HG02588 (cell line): ENCODE data around the gene VGLL3.

Experiments
- ATAC-seq: cut with Tn5 transposase; IDR thresholded peaks from one replicate; pipeline ENCODE4 v1.9.1; 2021; ENCODE audit warnings: mild to moderate bottlenecking, moderate library complexity; ENCODE audit not compliant: unreplicated experiment

The VGLL3 gene

DNA sequence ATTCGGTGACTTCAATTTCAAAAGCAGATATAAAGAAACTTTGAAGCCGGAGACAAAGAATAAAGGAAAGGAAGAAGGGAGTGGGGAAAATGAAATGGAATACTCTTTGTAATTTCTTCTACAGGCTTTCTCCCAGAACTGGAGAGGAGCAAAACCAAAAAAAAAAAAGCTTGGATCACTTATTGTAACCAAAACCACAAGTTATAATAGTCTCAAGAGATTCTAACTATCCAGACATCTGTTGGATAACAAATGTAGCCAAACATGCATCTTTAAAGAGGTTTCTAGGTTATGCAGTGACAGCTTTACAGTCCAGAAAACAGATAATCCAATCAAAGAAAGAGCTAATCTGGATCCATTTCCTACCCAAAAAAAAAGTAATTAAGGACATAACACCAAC, 36.2 kb downstream of the VGLL3 start:
- ATAC-seq = no peak

DNA sequence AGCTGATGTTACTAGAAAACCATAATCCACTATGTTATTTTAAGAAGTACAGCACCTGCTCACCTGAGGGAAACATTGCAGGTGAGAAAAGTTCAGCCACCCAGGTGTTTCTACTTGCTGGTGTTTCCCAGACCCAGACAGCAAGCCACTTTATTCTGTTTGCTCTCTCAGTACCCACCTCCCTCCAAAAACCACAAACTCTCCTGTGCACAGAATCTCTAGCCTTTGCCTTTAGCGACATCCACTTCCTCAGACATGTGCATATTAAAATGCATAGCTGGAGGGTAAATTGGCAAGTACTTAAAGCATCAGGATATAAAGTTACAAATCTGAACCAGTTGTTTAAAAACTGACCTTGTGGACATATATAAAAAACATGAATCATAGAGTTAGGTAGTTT, 36.7 kb downstream of the VGLL3 start:
- ATAC-seq = no peak

DNA sequence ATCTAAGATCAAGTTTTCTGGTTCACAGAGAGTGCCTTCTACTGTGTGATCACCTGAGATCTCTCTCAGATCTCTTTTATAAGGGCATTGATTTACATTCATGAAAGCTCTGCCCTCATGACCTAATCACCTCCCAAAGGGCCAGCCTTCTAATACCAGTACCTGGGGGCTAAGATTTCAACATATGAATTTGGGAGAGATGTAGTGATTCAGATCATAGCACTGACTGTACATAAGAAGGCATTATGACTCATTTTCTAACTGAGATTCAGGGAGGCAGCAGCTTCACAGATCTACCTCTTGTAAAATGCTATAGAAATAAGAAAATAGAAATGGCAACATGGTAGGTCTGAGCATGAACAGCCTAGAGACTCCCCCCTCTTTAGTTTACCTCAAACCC, 39.6 kb downstream of the VGLL3 start:
- no peak for ATAC-seq

DNA sequence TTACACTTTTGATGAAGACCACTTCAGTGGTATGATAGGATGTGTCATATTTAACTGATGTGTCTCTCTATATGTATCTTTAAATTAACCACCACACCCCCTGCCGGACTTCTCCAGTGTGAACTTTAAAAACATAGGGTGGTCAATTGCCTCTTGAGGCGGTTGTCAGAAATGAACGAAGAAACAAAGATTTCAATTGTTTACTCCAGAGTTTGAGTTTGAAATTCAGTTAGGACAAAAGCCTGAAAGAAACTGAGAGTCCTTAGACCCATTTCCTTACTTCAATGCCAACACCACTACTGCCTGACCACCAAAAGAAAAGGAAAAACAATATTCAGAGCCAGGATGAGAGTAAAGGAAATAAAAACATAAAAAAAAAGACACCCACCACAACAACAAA, 40.2 kb downstream of the VGLL3 start:
- ATAC-seq = no peak

DNA sequence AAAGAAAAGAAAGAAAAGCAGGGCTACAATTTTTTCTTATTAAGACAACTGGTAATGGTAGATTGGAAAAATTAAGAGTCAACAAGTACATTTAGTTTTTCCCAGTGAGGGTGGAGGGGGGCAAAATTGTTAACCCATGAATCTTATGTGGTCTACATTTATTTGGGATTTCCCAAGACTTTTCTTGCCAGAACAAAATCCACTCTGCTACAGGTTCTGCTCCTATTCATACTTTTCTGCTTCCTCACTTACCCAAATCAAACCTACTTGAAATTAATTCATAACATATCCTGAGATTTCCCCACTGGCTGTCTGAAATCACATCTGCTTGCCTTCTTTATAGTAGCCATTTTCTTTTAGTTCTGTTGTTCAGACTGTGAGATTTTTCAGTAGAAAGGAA, 41.1 kb downstream of the VGLL3 start:
- ATAC-seq = no peak

DNA sequence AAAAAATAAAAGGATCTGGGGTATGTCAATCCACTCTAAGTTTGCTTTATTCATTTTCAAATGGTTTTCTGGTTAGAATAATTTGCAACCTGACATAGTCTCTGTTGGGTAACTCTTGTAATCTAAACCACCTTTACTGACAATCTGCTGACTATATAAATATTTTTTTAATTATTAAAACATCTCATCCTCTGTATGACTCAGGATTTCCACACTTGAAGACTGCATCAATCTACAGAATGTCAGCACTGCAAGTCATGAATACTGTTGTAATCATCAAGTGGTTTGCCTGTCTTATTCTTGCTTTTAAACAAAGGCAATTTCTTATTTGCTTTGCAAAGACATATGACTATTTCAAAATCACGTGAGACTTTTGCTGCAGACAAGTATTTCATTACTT, 42.1 kb downstream of the VGLL3 start:
- ATAC-seq = no peak

DNA sequence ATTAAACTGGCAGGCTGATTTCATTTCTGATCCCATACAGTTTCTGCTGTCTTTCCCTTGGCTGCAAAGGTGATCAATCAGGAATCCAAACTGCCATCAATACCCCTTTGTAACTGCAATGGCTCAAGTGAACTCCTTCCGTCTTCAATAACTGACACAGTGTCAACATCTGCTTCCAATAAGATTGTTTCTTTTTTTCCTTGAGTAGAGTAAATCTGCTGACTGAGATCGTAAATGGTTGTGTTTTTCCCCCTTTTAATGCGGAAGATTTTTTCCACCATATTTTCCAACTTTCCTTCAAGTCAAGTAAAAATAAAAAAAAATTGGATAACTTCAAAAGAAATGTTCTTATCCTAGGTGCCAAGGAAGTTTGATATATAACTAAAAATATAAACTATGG, 48.7 kb downstream of the VGLL3 start:
- no peak for ATAC-seq

DNA sequence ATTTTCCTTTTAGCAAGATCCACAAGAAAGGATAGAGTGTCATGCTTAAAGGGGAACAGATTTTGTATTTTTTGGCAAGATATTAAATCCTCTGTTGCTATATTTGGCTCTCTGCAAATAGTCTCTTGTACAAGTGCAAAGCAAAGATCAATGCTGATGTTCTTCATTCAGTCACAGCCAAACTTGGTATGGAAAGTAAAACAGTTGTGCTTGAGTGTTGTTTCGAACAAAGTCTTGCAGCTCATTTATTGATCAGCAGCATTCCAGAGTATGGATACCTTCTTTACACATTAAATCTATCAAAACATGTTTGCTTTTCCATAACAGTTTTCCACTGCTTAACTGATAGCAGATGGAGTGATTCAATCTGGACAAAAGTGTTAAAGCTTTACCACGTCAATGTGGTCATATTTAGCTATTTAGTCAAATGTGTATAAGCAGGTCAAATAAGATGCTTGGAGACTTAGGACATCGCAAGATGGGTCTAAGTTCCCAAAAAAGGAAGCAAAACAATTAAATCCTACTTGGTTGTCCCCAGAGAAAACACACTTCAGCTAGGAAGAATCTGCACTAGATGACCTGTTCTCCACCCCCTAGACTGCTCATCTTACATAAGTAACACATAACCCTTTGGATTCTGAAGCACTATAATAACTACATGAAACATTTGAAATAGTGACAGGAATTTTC, 52.4 kb downstream of the VGLL3 start:
- ATAC-seq = no peak

DNA sequence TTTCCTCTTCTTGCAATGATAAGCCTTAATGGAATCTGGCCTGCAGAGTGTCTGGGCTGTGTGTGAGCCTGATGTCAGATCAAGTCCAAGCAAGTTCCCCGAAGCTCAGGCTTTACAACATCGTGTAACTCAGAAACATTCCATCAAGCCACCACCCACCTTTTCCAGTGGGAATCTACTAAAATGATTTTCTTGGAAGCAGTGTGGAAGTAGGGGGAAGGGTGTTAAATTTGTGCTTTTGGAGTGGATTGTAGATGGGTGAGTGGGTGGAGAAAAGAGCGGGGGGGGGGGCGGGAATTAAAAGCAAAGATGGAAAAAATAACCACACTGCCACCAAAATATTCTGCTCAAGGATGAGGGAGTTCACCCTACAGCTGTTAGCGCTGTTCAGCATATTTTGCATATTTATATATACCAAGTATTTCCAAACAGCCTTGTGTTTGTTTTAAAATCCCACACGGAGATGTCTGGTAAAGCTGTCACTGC, 53.6 kb downstream of the VGLL3 start:
- no peak for ATAC-seq

DNA sequence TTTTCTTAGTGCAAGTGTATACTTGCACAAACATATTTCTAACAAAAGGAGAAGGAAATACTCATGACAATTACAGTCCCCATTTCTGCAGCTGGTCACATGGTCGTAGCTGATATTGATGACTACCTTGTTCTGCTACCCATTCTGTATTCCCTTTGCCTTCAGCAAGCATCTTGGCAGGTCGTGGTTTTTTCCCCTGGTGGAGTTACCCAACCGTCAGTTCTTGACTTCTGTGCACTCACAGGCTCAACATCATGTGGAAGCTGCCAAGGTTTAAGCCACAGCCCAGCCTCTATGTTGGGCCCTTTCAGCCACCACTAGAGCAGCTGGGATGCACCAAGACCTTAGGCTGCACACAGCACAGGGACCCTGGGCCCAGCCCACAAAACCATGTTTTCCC, 56.1 kb downstream of the VGLL3 start:
- ATAC-seq = no peak

DNA sequence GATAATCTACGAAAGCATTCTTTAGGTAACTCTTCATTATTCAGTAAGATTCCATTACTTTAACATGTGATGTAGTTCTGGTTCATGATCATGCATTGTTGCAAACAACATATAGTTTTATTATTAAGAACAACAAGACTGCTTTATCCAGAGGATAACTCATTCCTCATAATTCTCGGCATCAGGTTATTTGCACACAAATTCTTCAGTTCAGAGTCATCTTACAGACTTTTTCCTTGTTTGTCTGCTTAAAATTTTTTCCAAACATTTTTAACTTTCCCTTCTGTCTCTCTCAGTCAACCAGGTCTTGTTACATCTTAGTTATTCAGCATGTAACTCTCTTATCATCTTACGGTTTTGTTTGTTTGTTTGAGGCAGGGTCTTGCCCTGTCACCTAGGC, 60.1 kb downstream of the VGLL3 start:
- ATAC-seq = no peak

DNA sequence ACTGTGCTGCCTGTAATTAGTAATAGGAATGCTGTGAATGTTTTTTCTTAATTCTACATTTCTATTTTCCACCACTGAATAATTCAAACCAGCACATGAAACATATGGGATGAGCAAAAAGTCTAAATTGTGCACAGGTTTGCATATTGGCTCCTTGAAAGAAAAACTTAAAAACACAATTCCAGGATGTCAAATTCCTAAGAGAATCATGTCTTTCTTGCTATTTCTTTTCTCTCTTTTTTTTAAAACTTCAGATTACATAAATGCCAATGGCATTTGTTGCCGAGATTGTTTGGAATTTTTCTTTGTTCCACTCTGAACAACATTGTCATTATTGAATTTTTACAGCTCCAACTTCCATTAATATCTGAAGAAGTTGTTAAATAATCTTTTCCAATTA, 60.8 kb downstream of the VGLL3 start:
- ATAC-seq = no peak

DNA sequence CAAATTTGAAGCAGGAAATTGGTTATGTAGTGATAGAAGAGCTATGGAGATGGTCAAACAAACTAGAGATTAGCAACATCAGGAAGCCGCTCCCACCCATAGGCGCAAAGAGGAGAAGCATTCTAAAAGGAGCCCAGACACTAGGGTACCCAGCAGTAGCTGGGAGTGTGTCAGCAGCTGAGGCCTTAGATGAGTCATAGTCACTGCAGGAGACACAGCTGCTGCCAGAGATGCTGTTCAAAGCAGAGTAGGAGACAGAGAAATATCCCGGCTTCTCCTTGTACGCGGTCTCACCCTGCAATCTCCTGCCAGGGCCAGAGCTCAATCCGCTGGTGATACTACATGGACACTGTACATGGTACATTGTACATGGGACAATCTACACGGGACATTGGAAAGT, 61.9 kb downstream of the VGLL3 start:
- no peak for ATAC-seq

DNA sequence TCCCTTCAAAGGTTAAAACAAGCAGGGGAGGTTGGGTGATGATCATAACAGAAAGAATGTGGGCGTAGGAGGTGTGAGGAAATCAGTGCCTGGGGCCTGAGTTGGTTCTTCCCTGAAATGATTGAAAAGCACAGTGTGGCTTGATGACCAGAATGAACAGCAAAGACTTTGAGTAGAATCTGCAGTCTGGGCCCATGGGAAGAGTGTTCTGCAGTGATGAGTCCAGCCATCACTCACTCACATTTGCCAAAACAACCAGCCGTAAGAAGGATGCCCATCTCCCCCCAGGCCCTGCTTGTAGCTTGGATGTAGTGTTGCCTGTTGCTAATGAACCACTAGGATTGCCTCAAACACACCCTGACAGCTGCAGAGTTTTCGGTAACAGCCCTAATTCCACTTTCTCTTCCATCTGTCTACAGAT, 67.9 kb downstream of the VGLL3 start:
- ATAC-seq = no peak

DNA sequence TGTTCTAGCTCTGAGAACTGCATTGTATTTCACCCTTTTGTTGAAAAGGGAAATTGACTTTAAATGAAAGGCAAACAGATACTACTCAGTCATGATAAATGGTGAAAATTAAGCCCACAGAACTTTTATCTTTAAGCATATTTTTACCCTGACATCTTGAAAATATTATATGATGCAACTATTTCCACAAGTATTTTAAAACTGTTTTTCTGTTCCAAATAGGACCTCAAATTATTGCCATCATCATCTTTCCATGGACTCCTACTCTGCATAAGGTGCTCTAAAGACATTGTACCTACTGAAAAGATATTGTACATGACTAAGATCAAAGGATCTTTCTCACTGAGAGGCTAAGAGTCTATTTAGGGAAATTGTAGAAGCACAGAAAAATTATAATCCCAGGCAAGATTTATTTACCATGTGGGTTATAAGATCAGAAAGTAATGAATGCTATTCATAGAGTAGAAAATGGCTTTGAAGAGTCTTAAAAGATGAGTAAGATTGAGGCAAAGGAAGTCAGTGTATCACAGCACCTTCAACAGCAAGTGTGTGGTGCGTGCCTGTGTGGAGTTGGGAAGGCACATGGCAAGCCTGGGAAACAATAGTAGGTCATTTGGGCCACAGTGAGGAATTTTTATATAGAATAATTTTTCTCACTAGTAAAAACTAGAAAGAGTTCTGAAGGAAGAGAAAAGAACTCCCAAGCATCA, 68.8 kb downstream of the VGLL3 start:
- no peak for ATAC-seq

DNA sequence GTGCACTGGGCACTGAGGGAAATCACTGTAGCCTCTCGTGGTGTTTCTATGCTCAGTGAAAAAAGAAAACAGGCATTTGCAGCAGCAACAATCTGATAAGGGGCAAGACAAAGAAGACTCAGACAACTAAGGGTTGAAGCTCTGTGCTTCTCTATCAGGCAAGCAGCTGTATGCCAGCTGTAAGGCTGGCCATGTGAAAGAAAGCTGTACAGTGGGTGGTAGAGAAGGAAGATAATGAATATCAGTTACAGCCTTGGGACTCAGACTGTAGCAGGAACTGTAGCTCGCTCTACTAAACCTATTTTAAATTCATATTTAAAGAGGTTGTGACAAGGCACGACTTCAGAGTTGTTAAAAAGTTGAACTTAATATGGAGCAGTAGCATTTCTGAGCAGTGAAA, 76.3 kb downstream of the VGLL3 start:
- no peak for ATAC-seq

DNA sequence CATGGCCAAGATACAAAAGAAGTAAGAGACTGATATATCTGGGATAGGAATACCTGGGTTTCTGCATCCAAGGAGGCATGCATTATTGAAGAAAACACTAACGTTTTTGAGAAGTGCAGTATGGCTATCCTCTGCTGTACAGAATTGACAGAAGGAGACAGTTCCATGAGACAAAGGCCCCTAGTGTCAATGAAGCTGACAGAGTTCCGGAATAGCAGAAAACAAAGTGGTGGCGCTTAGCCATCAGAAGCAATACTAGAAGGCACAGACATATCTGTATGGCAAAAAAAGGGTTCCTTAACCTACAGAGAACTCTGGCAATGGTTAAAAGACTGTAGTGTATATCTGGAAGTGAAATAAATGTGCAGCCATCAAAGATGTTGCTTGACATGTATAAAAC, 77.8 kb downstream of the VGLL3 start:
- no peak for ATAC-seq

DNA sequence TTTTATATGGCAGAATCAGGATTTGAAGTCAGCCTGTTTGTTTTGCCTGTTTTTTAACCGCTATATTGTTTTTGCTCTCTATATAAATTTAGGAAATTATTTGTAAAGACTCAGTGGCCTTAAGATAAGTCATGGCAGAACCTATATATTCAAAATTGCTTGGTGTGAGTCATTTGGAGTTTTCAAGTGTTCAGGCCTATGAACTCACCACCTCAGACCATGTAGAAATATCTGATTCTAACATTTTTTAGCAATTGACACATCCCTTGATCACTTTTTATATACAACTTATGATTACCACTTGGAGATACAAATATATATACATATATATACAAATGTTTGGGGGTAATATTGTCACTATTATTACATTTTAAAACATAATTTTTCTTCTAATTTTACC, 95.7 kb downstream of the VGLL3 start:
- no peak for ATAC-seq

DNA sequence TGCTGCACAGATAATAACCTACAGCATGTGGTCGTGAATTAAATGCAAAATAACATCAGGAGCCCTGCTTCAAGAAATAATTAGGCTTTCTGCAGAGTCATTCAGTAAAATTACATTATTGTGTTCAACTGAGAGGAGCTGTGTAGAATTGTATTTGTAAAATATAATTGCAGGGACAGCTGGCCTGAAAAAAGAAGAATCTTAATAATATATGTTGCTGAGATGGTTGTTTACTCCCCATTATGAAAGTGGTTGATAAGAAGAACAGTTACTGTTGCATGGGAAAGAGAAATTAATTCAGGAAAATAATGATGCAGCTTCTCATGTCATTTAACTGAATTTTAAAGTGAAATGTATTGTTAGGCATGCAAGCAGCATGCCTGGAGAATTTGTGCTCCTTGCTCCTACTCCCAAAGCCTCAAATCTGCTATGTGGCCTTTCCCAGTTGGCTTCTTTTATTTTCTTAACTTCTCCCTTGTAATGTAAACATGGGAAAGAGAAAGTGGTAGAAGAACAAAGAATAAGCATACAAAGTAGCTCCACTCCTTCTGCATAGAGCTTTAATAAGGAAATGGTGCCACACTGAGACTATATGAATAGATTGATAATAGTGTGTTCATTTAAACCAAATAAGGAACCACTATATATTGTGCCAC, 100.1 kb downstream of the VGLL3 start:
- no peak for ATAC-seq
